ENCODE measurements around the gene FLOT1. TPM values are rescaled to one million over a fixed set of nuclear protein-coding genes. Genes with fewer than 3 reads are reported as not detected.

The FLOT1 gene
- total RNA-seq, 5 donors from 2014 or later (not counting 1 experiment from before 2014, with no cell fraction given), result 62.2 to 109 (median 74.2) TPM

GRCh38 chr6:30748851-30749540, 6.5 kb upstream of the FLOT1 start:
- DNase-seq, result no peak
- Mint-ChIP-seq H3K27ac (no peak overlapping the region), H3K4me1 (peaks cover 13 to 31% (median 19%) of the 10 kb centered on the region in 3 donors), H3K36me3 (no peaks in the 10 kb centered on the region), H3K9me3 (no peaks in the 10 kb centered on the region), H3K4me3 (no peak overlapping the region), H3K27me3 (no peaks in the 10 kb centered on the region)
- Histone ChIP-seq H3K9me3 (no peaks in the 10 kb centered on the region), H3K4me1 (ENCODE audit: control insufficient read depth in 1 of 2, extremely low read depth in 1 of 2, insufficient read depth in 2 of 2, low read length in 2 of 2) (peaks cover 0 to 8% of the 10 kb centered on the region in 2 experiments), H3K27ac (ENCODE audit: low read length) (no peak overlapping the region), H3K27me3 (replicated peaks in 1 of 2; ENCODE audit: control insufficient read depth in 2 of 2, extremely low read depth in 1 of 2, insufficient read depth in 2 of 2, low read length in 1 of 2) (no peaks in the 10 kb centered on the region), H3K36me3 (ENCODE audit: control insufficient read depth in 2 of 2, extremely low read depth in 1 of 2, insufficient read depth in 1 of 2, low read length in 1 of 2) (no peaks in the 10 kb centered on the region), H3K4me3 (ENCODE audit: control insufficient read depth in 1 of 2, extremely low read depth in 1 of 2, low read length in 1 of 2) (no peak overlapping the region)
- WGBS (ENCODE audit: insufficient coverage), result no CpG with 5 or more reads among the region's 8 CpGs
- no peak for ATAC-seq (replicated peaks in 1 of 4)
- ChIA-PET CTCF (no interaction called here), POLR2A (no interaction called here)

- H3K27me3 ChIP-seq (replicated peaks in 1 of 2; ENCODE audit: control insufficient read depth in 2 of 2, extremely low read depth in 1 of 2, insufficient read depth in 2 of 2, low read length in 1 of 2), result no peaks in the 10 kb centered on the region
- WGBS (ENCODE audit: insufficient coverage), result 73% methylated on average over 3 of the region's 6 CpGs
- no peaks in the 10 kb centered on the region for H3K9me3 ChIP-seq
- ChIA-PET POLR2A (no interaction called here), CTCF (interaction anchor here (0.6 to 1.6 kb wide), 2 partner anchors 17 to 207 kb away, joined by 3 to 6 read pairs; no protein-coding TSS in a partner anchor)
- no peak overlapping the region for H3K27ac ChIP-seq (ENCODE audit: low read length)
- H3K4me3 ChIP-seq (ENCODE audit: control insufficient read depth in 1 of 2, extremely low read depth in 1 of 2, low read length in 1 of 2), result no peak overlapping the region
- H3K36me3 ChIP-seq (ENCODE audit: control insufficient read depth in 2 of 2, extremely low read depth in 1 of 2, insufficient read depth in 1 of 2, low read length in 1 of 2), result no peaks in the 10 kb centered on the region
- DNase-seq (no peak), ATAC-seq (replicated peaks in 1 of 4) (no peak)
- H3K27me3 Mint-ChIP-seq, result no peaks in the 10 kb centered on the region
- peak overlapping the region; percentile 2 to 56 for H3K27ac Mint-ChIP-seq
- H3K4me3 Mint-ChIP-seq, result no peak overlapping the region
- H3K4me1 ChIP-seq (ENCODE audit: control insufficient read depth in 1 of 2, extremely low read depth in 1 of 2, insufficient read depth in 2 of 2, low read length in 2 of 2), result peaks cover 2 to 16% of the 10 kb centered on the region in 2 experiments
- peaks cover 16 to 40% (median 26%) of the 10 kb centered on the region in 3 donors for H3K4me1 Mint-ChIP-seq
- no peaks in the 10 kb centered on the region for H3K36me3 Mint-ChIP-seq
- H3K9me3 Mint-ChIP-seq, result no peaks in the 10 kb centered on the region
These were observed 5.6 kb upstream of the FLOT1 start for GRCh38 chr6:30747902-30748769.

GRCh38 chr6:30747300-30747687, 4.8 kb upstream of the FLOT1 start:
- H3K4me1 ChIP-seq (ENCODE audit: control insufficient read depth in 1 of 2, extremely low read depth in 1 of 2, insufficient read depth in 2 of 2, low read length in 2 of 2), result peaks cover 2 to 21% of the 10 kb centered on the region in 2 experiments
- WGBS (ENCODE audit: insufficient coverage), result 100% methylated on average over 1 of the region's 1 CpG
- H3K4me3 ChIP-seq (ENCODE audit: control insufficient read depth in 1 of 2, extremely low read depth in 1 of 2, low read length in 1 of 2), result no peak overlapping the region
- no peaks in the 10 kb centered on the region for H3K36me3 ChIP-seq (ENCODE audit: control insufficient read depth in 2 of 2, extremely low read depth in 1 of 2, insufficient read depth in 1 of 2, low read length in 1 of 2)
- Mint-ChIP-seq H3K4me1 (peaks cover 18 to 41% (median 28%) of the 10 kb centered on the region in 3 donors), H3K27me3 (no peaks in the 10 kb centered on the region), H3K9me3 (no peaks in the 10 kb centered on the region), H3K4me3 (no peak overlapping the region), H3K36me3 (no peaks in the 10 kb centered on the region), H3K27ac (peak overlapping the region; percentile 16 to 56)
- ChIA-PET POLR2A (no interaction called here), CTCF (interaction anchor here (0.6 to 1.6 kb wide), 2 partner anchors 17 to 206 kb away, joined by 3 to 6 read pairs; no protein-coding TSS in a partner anchor)
- ATAC-seq (replicated peaks in 1 of 4) (no peak), DNase-seq (no peak)
- H3K27ac ChIP-seq (ENCODE audit: low read length), result no peak overlapping the region
- H3K27me3 ChIP-seq (replicated peaks in 1 of 2; ENCODE audit: control insufficient read depth in 2 of 2, extremely low read depth in 1 of 2, insufficient read depth in 2 of 2, low read length in 1 of 2), result no peaks in the 10 kb centered on the region
- no peaks in the 10 kb centered on the region for H3K9me3 ChIP-seq

- Histone ChIP-seq H3K4me1 (ENCODE audit: control insufficient read depth in 1 of 2, extremely low read depth in 1 of 2, insufficient read depth in 2 of 2, low read length in 2 of 2) (peaks cover 17 to 48% of the 10 kb centered on the region in 2 experiments), H3K27me3 (replicated peaks in 1 of 2; ENCODE audit: control insufficient read depth in 2 of 2, extremely low read depth in 1 of 2, insufficient read depth in 2 of 2, low read length in 1 of 2) (no peaks in the 10 kb centered on the region), H3K27ac (ENCODE audit: low read length) (peak within 1 kb of the TSS; percentile 74), H3K4me3 (ENCODE audit: control insufficient read depth in 1 of 2, extremely low read depth in 1 of 2, low read length in 1 of 2) (peak within 1 kb of the TSS; percentile 85 to 86), H3K36me3 (ENCODE audit: control insufficient read depth in 2 of 2, extremely low read depth in 1 of 2, insufficient read depth in 1 of 2, low read length in 1 of 2) (peaks cover 8 to 15% of the 10 kb centered on the region in 2 donors), H3K9me3 (no peaks in the 10 kb centered on the region)
- peaks cover 18% of the 10 kb centered on the region for H3K36me3 Mint-ChIP-seq
- ChIA-PET POLR2A (no interaction called here), CTCF (interaction anchor here in 1 of 2 donors (0.8 kb wide), 1 partner anchor 14 kb away, joined by 5 read pairs; no protein-coding TSS in a partner anchor)
- ATAC-seq (replicated peaks in 1 of 4), result peak; percentile 66 to 71 (median 70)
- DNase-seq, result peak in 33 of 35 experiments; percentile 20 to 85 (median 52)
- peaks cover 46 to 64% (median 57%) of the 10 kb centered on the region in 3 donors for H3K4me1 Mint-ChIP-seq
- peak within 1 kb of the TSS; percentile 88 to 93 for H3K27ac Mint-ChIP-seq
- H3K9me3 Mint-ChIP-seq, result no peaks in the 10 kb centered on the region
- peak within 1 kb of the TSS; percentile 88 to 96 (median 94) for H3K4me3 Mint-ChIP-seq
- 1% methylated on average over 45 of the region's 54 CpGs for WGBS (ENCODE audit: insufficient coverage)
- H3K27me3 Mint-ChIP-seq, result no peaks in the 10 kb centered on the region
These were observed 1.7 kb upstream of the FLOT1 start, which contains the start of gene IER3 for GRCh38 chr6:30744054-30744805. Gene IER3, minus strand, starts transcription at chr6:30744547. Its CDS starts 29 bp downstream, at chr6:30744518.

GRCh38 chr6:30743099-30744053, 889 bp upstream of the FLOT1 start:
- H3K4me1 ChIP-seq (ENCODE audit: control insufficient read depth in 1 of 2, extremely low read depth in 1 of 2, insufficient read depth in 2 of 2, low read length in 2 of 2), result peaks cover 25 to 55% of the 10 kb centered on the region in 2 experiments
- ChIA-PET CTCF (interaction anchor here in 1 of 2 donors (0.6 kb wide), 1 partner anchor 776 kb away, joined by 3 read pairs; no protein-coding TSS in a partner anchor), POLR2A (no interaction called here)
- Mint-ChIP-seq H3K4me3 (peak overlapping the region; percentile 88 to 96 (median 94)), H3K36me3 (peaks cover 26% of the 10 kb centered on the region), H3K9me3 (no peaks in the 10 kb centered on the region), H3K4me1 (peaks cover 55 to 66% (median 62%) of the 10 kb centered on the region in 3 donors), H3K27me3 (no peaks in the 10 kb centered on the region), H3K27ac (peak overlapping the region; percentile 88 to 93)
- WGBS (ENCODE audit: insufficient coverage), result under 1% methylated on average over 45 of the region's 55 CpGs
- H3K36me3 ChIP-seq (ENCODE audit: control insufficient read depth in 2 of 2, extremely low read depth in 1 of 2, insufficient read depth in 1 of 2, low read length in 1 of 2), result peaks cover 8 to 23% of the 10 kb centered on the region in 2 donors
- peak overlapping the region; percentile 85 to 86 for H3K4me3 ChIP-seq (ENCODE audit: control insufficient read depth in 1 of 2, extremely low read depth in 1 of 2, low read length in 1 of 2)
- peak; percentile 26 to 45 (median 35) for ATAC-seq (replicated peaks in 1 of 4)
- H3K27me3 ChIP-seq (replicated peaks in 1 of 2; ENCODE audit: control insufficient read depth in 2 of 2, extremely low read depth in 1 of 2, insufficient read depth in 2 of 2, low read length in 1 of 2), result no peaks in the 10 kb centered on the region
- peak in 7 of 35 experiments; percentile 17 to 65 (median 25) for DNase-seq
- H3K27ac ChIP-seq (ENCODE audit: low read length), result peak overlapping the region; percentile 74
- no peaks in the 10 kb centered on the region for H3K9me3 ChIP-seq

Data from T-cell (primary cell).